Mesenchymal stem cell (in vitro differentiated cells and primary cell): ENCODE measurements around the gene DKK2.

Experiments used
- DNase-seq: peaks from one replicate; pipeline ENCODE4 v3.0.0-alpha.2; 2013
- H2AFZ ChIP-seq: one replicate; pipeline ENCODE4 v1.6.1; 2013; ENCODE audit warnings: low read depth, mild to moderate bottlenecking, control low read depth, inconsistent platforms, low read length, moderate library complexity
- H2AK5ac ChIP-seq: 2 replicates; pipeline ENCODE4 v1.6.1; 2013; ENCODE audit warnings: low read length, moderate library complexity, mild to moderate bottlenecking, inconsistent platforms; ENCODE audit not compliant: severe bottlenecking
- H2BK120ac ChIP-seq: one replicate; pipeline ENCODE4 v1.6.1; 2013; ENCODE audit warnings: low read depth, mild to moderate bottlenecking, inconsistent platforms, low read length, moderate library complexity
- H2BK12ac ChIP-seq, 2 experiments: one replicate each; pipeline ENCODE4 v1.6.1; 2013; ENCODE audit warnings: inconsistent platforms in 2 of 2, low read length in 2 of 2, mild to moderate bottlenecking in 2 of 2, moderate library complexity in 2 of 2, control low read depth in 1 of 2
- H2BK15ac ChIP-seq: one replicate; pipeline ENCODE4 v1.6.1; 2013; ENCODE audit warnings: mild to moderate bottlenecking, low read depth, inconsistent platforms; ENCODE audit not compliant: poor library complexity, severe bottlenecking
- H2BK5ac ChIP-seq: 2 replicates; pipeline ENCODE4 v1.6.1; 2013; ENCODE audit warnings: low read depth, mild to moderate bottlenecking, low read length, control low read depth, inconsistent platforms; ENCODE audit not compliant: poor library complexity, severe bottlenecking
- H3K14ac ChIP-seq, 2 experiments: one replicate each; pipeline ENCODE4 v1.6.1; 2013; ENCODE audit warnings: inconsistent platforms in 2 of 2, low read length in 2 of 2, control low read depth in 1 of 2, mild to moderate bottlenecking in 1 of 2, moderate library complexity in 1 of 2
- H3K18ac ChIP-seq, 2 experiments: one replicate each; pipeline ENCODE4 v1.6.1; 2013; ENCODE audit warnings: inconsistent platforms in 2 of 2, low read length in 2 of 2, control low read depth in 1 of 2, low read depth in 1 of 2, mild to moderate bottlenecking in 1 of 2
- H3K23ac ChIP-seq, 2 experiments: one replicate each; pipeline ENCODE4 v1.6.1; 2013; ENCODE audit warnings: inconsistent platforms in 2 of 2, low read length in 2 of 2, mild to moderate bottlenecking in 2 of 2, moderate library complexity in 2 of 2, control low read depth in 1 of 2
- H3K27ac ChIP-seq: 2 replicates; pipeline ENCODE4 v1.5.1; 2013; ENCODE audit warnings: mild to moderate bottlenecking, moderate library complexity, low read length, control low read depth, inconsistent platforms; ENCODE audit not compliant: poor library complexity, severe bottlenecking
- H3K27me3 ChIP-seq, 2 experiments: 2 replicates each; pipeline versions ENCODE4 v1.6.1 to v1.7.0; 2013; ENCODE audit warnings: low read length in 2 of 2, mild to moderate bottlenecking in 2 of 2, moderate library complexity in 2 of 2, control low read depth in 1 of 2, inconsistent platforms in 1 of 2; ENCODE audit not compliant: control insufficient read depth in 1 of 2, insufficient read depth in 1 of 2
- H3K36me3 ChIP-seq, 2 experiments: 2 replicates each; pipeline versions ENCODE4 v1.6.1 to v1.7.0; 2013; ENCODE audit warnings: low read length in 2 of 2, control low read depth in 1 of 2, inconsistent platforms in 1 of 2, low read depth in 1 of 2, mild to moderate bottlenecking in 1 of 2; ENCODE audit not compliant: insufficient read depth in 2 of 2, control insufficient read depth in 1 of 2
- H3K4ac ChIP-seq, 2 experiments: one replicate each; pipeline ENCODE4 v1.6.1; 2013; ENCODE audit warnings: inconsistent platforms in 2 of 2, low read length in 2 of 2, mild to moderate bottlenecking in 2 of 2, moderate library complexity in 2 of 2, control low read depth in 1 of 2, low read depth in 1 of 2
- H3K4me1 ChIP-seq: 2 replicates; pipeline ENCODE4 v1.6.1; 2013; ENCODE audit warnings: low read depth, low read length, control low read depth; ENCODE audit not compliant: control insufficient read depth, insufficient read depth
- H3K4me2 ChIP-seq: 2 replicates; pipeline ENCODE4 v1.6.1; 2013; ENCODE audit warnings: low read length, mild to moderate bottlenecking, inconsistent platforms; ENCODE audit not compliant: poor library complexity, severe bottlenecking
- H3K4me3 ChIP-seq, 2 experiments: 2 replicates each; pipeline versions ENCODE4 v1.5.1 to v1.7.0; 2013; ENCODE audit warnings: low read length in 2 of 2, mild to moderate bottlenecking in 2 of 2, control low read depth in 1 of 2, low read depth in 1 of 2; ENCODE audit not compliant: insufficient read depth in 1 of 2
- H3K79me1 ChIP-seq: replicated peaks from 2 replicates; pipeline ENCODE4 v1.6.1; 2013; ENCODE audit warnings: mild to moderate bottlenecking, control low read depth, low read length, inconsistent platforms; ENCODE audit not compliant: poor library complexity, severe bottlenecking
- H3K9ac ChIP-seq: 2 replicates; pipeline ENCODE4 v1.7.0; 2013; ENCODE audit warnings: mild to moderate bottlenecking, low read length, moderate library complexity
- H3K9me3 ChIP-seq: 2 replicates; pipeline ENCODE4 v1.7.0; 2013; ENCODE audit warnings: mild to moderate bottlenecking, low read length; ENCODE audit not compliant: control insufficient read depth
- H4K8ac ChIP-seq: one replicate; pipeline ENCODE4 v1.6.1; 2013; ENCODE audit warnings: inconsistent platforms, mild to moderate bottlenecking, low read length, moderate library complexity
- H4K91ac ChIP-seq: one replicate; pipeline ENCODE4 v1.6.1; 2013; ENCODE audit warnings: mild to moderate bottlenecking, low read length, inconsistent platforms
- WGBS: methylation state at CpG from one replicate; pipeline ENCODE4 v1.1.7; 2013; ENCODE audit warnings: mixed read lengths; 5-methylcytosine and 5-hydroxymethylcytosine counted together

The DKK2 gene

DNA sequence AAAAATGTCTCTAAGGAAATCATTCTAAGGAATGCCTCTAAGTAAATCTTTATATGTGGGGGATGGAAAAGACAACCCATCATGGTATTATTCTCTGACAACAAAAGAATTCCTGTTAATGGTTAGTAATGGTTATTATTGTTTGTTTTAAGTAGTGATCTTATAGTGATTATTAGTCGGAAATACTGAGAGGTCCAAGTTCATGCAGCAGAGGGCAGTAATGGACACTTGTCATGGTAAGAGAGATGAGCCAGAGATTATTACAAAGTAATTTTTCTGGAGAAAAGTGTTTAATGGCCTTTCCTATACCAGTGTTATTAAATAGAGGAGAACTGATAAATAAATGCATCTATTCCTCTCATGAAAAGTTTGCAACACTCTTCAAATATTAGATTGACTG, 8.1 kb upstream of the DKK2 start:
- Histone ChIP-seq H4K8ac (no peak overlapping the region), H3K4me3 (no peak overlapping the region), H3K27me3 (peaks cover 0 to 9% of the 10 kb centered on the region in 2 experiments), H2AK5ac (no peak overlapping the region), H3K14ac (no peak overlapping the region), H3K9ac (no peak overlapping the region), H3K23ac (no peak overlapping the region), H3K79me1 (no peaks in the 10 kb centered on the region), H3K9me3 (peaks cover 16% of the 10 kb centered on the region), H3K27ac (no peak overlapping the region), H2BK15ac (no peak overlapping the region), H2BK12ac (no peak overlapping the region), H2AFZ (no peak overlapping the region), H4K91ac (no peak overlapping the region), H3K36me3 (no peaks in the 10 kb centered on the region), H3K18ac (no peak overlapping the region), H3K4me2 (no peak overlapping the region), H2BK120ac (no peak overlapping the region), H2BK5ac (no peak overlapping the region), H3K4me1 (no peaks in the 10 kb centered on the region), H3K4ac (no peak overlapping the region)
- DNase-seq, result peak; percentile 26
- WGBS, result 68% methylated on average over 1 of the region's 1 CpG

GRCh38 chr4:107037199-107037584, 1.1 kb upstream of the DKK2 start:
- peak; percentile 44 for DNase-seq
- peak overlapping the region; percentile 14 for H2AFZ ChIP-seq
- no peaks in the 10 kb centered on the region for H3K9me3 ChIP-seq
- H3K4me1 ChIP-seq, result peaks cover 24% of the 10 kb centered on the region
- peak overlapping the region; percentile 89 for H3K4me2 ChIP-seq
- H3K4ac ChIP-seq, result no peak overlapping the region
- H2BK120ac ChIP-seq, result no peak overlapping the region
- H3K9ac ChIP-seq, result no peak overlapping the region
- 6% methylated on average over 19 of the region's 19 CpGs for WGBS
- H2AK5ac ChIP-seq, result no peak overlapping the region
- no peak overlapping the region for H3K18ac ChIP-seq
- no peak overlapping the region for H3K14ac ChIP-seq
- H2BK12ac ChIP-seq, result no peak overlapping the region
- peak overlapping the region; percentile 8 to 81 for H3K4me3 ChIP-seq
- H3K36me3 ChIP-seq, result no peaks in the 10 kb centered on the region
- H3K27ac ChIP-seq, result no peak overlapping the region
- H4K91ac ChIP-seq, result no peak overlapping the region
- H3K23ac ChIP-seq, result no peak overlapping the region
- no peaks in the 10 kb centered on the region for H3K79me1 ChIP-seq
- no peak overlapping the region for H2BK5ac ChIP-seq
- no peak overlapping the region for H4K8ac ChIP-seq
- H2BK15ac ChIP-seq, result no peak overlapping the region
- peaks cover 15 to 68% of the 10 kb centered on the region in 2 experiments for H3K27me3 ChIP-seq

- 15% methylated on average over 16 of the region's 19 CpGs for WGBS
These were observed 578 bp upstream of the DKK2 start for GRCh38 chr4:107036584-107037198.

DNA sequence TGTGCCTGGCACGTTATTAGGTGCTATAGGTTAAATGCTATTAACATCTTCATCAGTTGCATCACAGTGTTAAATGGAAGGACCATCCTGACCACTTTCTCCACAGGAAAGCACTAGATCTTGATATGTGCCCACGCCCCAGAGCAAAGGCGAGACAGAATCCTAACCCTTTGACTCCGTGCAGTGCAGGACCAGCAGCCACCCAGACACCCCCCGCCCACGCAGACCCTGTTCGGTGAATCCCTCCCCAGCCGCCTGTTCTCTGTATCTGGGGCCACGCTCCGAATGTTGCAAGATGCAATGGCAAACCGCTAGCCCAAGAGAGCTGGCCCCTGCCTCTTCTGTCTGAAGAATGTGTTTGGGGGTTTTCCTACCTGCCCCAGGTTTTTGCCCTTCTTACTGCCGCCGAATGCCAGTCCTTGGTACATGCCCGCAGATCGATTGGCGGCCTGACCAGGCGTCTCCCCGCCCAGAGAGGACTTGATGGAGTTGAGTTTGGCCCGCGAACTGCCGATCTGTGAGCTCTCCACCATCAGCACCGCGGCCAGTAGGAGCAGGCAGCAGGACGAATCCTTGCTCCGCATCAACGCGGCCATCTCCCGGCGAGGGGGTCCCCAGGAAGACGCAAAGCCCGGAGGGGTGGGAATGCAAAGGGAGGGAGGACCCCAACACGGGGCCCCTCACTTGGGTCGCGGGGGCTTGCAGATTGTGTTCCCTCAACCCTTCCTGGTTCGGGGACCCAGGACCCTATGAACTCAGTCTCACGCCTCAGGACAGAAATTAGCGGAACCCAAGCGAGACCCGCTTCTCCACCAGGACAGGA, 906 bp downstream of the DKK2 start:
- Histone ChIP-seq H2BK15ac (no peak overlapping the region), H2AFZ (no peak overlapping the region), H3K18ac (no peak overlapping the region), H2AK5ac (no peak overlapping the region), H3K27me3 (peaks cover 15 to 74% of the 10 kb centered on the region in 2 experiments), H2BK5ac (no peak overlapping the region), H3K23ac (peak overlapping the region in 1 of 2 experiments; percentile 77), H3K36me3 (no peaks in the 10 kb centered on the region), H3K9me3 (no peaks in the 10 kb centered on the region), H3K14ac (no peak overlapping the region), H3K79me1 (no peaks in the 10 kb centered on the region), H3K4me1 (peaks cover 24% of the 10 kb centered on the region), H3K9ac (no peak overlapping the region), H2BK120ac (no peak overlapping the region), H4K91ac (no peak overlapping the region), H3K4me2 (peak overlapping the region; percentile 89), H3K27ac (no peak overlapping the region), H4K8ac (peak overlapping the region; percentile 13), H2BK12ac (no peak overlapping the region), H3K4ac (no peak overlapping the region), H3K4me3 (peak overlapping the region; percentile 52 to 81)
- WGBS, result 5% methylated on average over 39 of the region's 39 CpGs
- DNase-seq, result peak; percentile 44

More at GRCh38 chr4:107036584-107037198, 578 bp upstream of the DKK2 start:
- Histone ChIP-seq H3K9ac (peak overlapping the region; percentile 47), H2AK5ac (no peak overlapping the region), H3K79me1 (no peaks in the 10 kb centered on the region), H2BK120ac (no peak overlapping the region), H3K4me3 (peak overlapping the region; percentile 42 to 81), H3K9me3 (no peaks in the 10 kb centered on the region), H3K4ac (no peak overlapping the region), H3K14ac (no peak overlapping the region), H3K4me1 (peaks cover 24% of the 10 kb centered on the region), H3K36me3 (no peaks in the 10 kb centered on the region), H4K91ac (no peak overlapping the region), H3K27me3 (peaks cover 15 to 73% of the 10 kb centered on the region in 2 experiments), H3K4me2 (peak overlapping the region; percentile 89), H2AFZ (no peak overlapping the region), H3K18ac (no peak overlapping the region), H2BK5ac (no peak overlapping the region), H3K23ac (no peak overlapping the region), H2BK15ac (no peak overlapping the region), H3K27ac (no peak overlapping the region), H4K8ac (no peak overlapping the region), H2BK12ac (no peak overlapping the region)
- peak; percentile 14 for DNase-seq
